ENCODE data around the gene ODC1. TPM values are rescaled to one million over a fixed set of nuclear protein-coding genes. Genes with fewer than 3 reads are reported as not detected.

Gene ODC1
- total RNA-seq, 2 donors from 2014 or later = 104 to 123 TPM

DNA sequence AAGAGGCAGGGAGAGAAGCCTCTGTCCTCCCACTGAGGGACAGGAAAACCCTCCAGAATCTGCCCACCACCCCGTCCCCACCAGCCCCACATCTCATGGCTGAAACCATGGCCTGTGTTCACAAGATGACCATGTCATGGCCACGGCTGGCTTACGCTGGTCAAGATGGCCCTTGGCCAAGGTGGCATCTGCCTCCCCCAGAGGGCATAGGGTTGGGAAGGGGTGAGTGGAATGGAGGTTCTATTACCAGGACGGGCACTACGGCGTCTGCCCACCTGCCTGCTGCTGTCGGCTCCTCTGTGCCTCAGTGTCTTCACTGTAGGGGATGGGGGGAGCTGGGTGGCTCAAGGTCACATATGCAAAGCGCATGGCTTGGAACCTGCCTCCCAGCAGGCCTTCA is 19.8 kb downstream of the ODC1 start:
- no peaks in the 10 kb centered on the region for H3K27me3 ChIP-seq (replicated peaks; ENCODE audit: insufficient read depth)
- no peaks in the 10 kb centered on the region for H3K36me3 ChIP-seq
- no peak for DNase-seq (ENCODE audit: low spot score)
- no peak overlapping the region for H3K27ac ChIP-seq
- TF ChIP-seq, protein P1, sequence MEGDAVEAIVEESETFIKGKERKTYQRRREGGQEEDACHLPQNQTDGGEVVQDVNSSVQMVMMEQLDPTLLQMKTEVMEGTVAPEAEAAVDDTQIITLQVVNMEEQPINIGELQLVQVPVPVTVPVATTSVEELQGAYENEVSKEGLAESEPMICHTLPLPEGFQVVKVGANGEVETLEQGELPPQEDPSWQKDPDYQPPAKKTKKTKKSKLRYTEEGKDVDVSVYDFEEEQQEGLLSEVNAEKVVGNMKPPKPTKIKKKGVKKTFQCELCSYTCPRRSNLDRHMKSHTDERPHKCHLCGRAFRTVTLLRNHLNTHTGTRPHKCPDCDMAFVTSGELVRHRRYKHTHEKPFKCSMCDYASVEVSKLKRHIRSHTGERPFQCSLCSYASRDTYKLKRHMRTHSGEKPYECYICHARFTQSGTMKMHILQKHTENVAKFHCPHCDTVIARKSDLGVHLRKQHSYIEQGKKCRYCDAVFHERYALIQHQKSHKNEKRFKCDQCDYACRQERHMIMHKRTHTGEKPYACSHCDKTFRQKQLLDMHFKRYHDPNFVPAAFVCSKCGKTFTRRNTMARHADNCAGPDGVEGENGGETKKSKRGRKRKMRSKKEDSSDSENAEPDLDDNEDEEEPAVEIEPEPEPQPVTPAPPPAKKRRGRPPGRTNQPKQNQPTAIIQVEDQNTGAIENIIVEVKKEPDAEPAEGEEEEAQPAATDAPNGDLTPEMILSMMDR (IDR thresholded peaks at IDR 0.05) = no peak
- peaks cover 0 to 8% of the 10 kb centered on the region in 2 donors for H3K4me1 ChIP-seq (ENCODE audit: control insufficient read depth in 1 of 2, low read depth in 2 of 2)
- ATAC-seq (ENCODE audit: insufficient number of reproducible peaks, low FRiP score, low read depth) = no peak
- no peak overlapping the region for H3K4me3 ChIP-seq
- no peaks in the 10 kb centered on the region for H3K9me3 ChIP-seq

- no peaks in the 10 kb centered on the region for H3K36me3 ChIP-seq
- no peaks in the 10 kb centered on the region for H3K27me3 ChIP-seq (replicated peaks; ENCODE audit: insufficient read depth)
- DNase-seq (ENCODE audit: low spot score) (no peak), ATAC-seq (ENCODE audit: insufficient number of reproducible peaks, low FRiP score, low read depth) (no peak)
- no peak overlapping the region for H3K27ac ChIP-seq
- no peaks in the 10 kb centered on the region for H3K9me3 ChIP-seq
- TF ChIP-seq, protein P1 (IDR thresholded peaks at IDR 0.05) = no peak
- H3K4me3 ChIP-seq = no peak overlapping the region
- peaks cover 0 to 8% of the 10 kb centered on the region in 2 donors for H3K4me1 ChIP-seq (ENCODE audit: control insufficient read depth in 1 of 2, low read depth in 2 of 2)
Observed at GRCh38 chr2:10427618-10427949, 20.5 kb downstream of the ODC1 start.

DNA sequence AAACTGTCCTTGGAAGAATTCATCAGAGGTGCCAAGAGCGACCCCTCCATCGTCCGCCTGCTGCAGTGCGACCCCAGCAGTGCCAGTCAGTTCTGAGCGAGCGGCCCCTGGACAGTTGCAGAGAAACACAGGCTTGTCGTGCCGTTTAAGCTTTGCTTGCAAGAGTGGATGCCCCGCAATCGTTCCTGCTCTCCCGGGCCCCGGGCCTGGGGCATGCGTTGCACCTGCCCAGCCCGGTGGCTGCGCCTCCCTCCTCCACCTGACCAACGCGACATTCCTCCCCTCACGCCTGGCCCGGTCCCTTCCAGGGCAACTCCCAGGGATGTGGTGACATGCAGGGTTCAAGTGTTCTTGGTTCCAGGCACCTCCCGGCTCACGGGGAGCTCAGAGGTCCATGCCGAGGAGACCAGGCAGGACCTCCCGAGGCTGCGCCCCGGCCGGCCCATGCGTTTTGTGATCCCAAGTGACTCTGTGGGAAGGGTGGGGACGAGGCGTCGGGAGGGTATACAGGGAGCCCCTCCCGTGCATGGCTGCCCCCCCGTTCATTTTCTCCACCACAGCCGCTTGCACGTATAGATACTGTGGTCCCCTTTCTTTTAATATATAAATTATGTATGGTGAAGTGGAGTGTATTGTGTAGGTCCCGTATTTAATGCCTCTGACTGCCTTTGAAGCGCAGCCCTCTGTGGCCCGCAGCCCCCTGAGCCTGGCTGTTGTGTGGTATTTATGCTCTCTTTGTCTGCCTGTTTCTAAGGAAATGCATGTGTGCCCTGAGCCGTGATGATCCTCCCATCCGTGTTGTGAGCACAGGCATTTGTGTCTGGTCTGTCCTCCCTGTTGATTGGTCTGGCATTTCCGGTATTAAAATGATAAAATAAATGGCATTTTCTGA is 21.2 kb downstream of the ODC1 start:
- H3K27me3 ChIP-seq (replicated peaks; ENCODE audit: insufficient read depth) = no peaks in the 10 kb centered on the region
- no peaks in the 10 kb centered on the region for H3K36me3 ChIP-seq
- no peak for DNase-seq (ENCODE audit: low spot score)
- no peaks in the 10 kb centered on the region for H3K9me3 ChIP-seq
- H3K27ac ChIP-seq = no peak overlapping the region
- ATAC-seq (ENCODE audit: insufficient number of reproducible peaks, low FRiP score, low read depth) = no peak
- H3K4me1 ChIP-seq (ENCODE audit: control insufficient read depth in 1 of 2, low read depth in 2 of 2) = peaks cover 0 to 2% of the 10 kb centered on the region in 2 donors
- TF ChIP-seq, protein P1 (IDR thresholded peaks at IDR 0.05) = no peak
- no peak overlapping the region for H3K4me3 ChIP-seq

DNA sequence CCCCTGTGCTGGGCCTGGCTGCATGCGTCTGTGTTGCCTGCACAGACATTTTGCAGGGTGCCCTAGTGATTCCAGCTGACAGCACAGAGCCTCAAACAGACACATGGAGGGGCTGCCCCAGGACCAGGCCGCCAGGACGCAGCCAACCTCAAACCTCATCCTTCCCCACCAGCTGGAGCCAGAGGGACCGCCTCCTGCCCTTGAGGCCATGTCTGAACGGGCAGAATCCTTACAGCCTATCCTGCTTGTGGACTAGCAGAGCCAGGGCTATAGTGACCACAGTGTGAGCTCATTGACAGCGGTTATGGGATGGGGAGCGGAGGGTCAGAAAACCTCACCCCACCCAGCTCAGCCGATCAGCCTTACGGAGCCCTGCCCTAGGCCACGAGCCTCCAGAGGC is 22.4 kb downstream of the ODC1 start:
- DNase-seq (ENCODE audit: low spot score) = no peak
- Histone ChIP-seq H3K27me3 (replicated peaks; ENCODE audit: insufficient read depth) (no peaks in the 10 kb centered on the region), H3K36me3 (no peaks in the 10 kb centered on the region), H3K4me1 (ENCODE audit: control insufficient read depth in 1 of 2, low read depth in 2 of 2) (no peaks in the 10 kb centered on the region), H3K27ac (no peak overlapping the region), H3K4me3 (no peak overlapping the region), H3K9me3 (no peaks in the 10 kb centered on the region)
- ATAC-seq (ENCODE audit: insufficient number of reproducible peaks, low FRiP score, low read depth) = no peak
- TF ChIP-seq, protein P1 (IDR thresholded peaks at IDR 0.05) = no peak

DNA sequence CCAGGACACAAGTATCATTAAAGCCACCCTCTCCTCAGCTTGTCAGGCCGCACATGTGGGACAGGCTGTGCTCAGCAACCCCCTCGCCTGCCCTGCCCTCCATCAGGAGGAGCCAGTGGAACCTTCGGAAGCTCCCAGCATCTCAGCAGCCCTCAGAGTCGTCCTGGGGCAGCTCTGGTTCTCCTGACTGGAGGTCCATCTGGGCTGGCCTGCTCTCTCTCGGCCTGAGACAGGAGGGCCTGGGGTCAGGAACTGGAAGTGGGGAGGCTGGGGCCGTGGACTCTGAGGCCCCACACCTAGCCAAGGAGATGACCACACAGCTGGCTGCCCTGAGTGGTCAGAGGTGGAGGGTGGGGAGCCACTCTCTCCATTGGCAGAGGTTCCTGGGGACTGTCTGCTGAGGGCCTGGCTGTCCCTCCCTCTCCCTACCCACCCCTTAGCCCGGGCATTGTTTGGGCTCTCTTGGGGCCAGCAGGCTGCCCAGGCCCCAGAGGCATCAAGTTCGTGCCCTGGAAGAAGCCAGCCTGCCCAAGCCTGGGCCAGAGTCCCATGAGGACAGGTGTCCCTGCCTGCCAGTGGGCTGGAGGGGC is 23.1 kb downstream of the ODC1 start:
- Histone ChIP-seq H3K27me3 (replicated peaks; ENCODE audit: insufficient read depth) (no peaks in the 10 kb centered on the region), H3K36me3 (no peaks in the 10 kb centered on the region), H3K27ac (no peak overlapping the region), H3K4me1 (ENCODE audit: control insufficient read depth in 1 of 2, low read depth in 2 of 2) (no peaks in the 10 kb centered on the region), H3K9me3 (no peaks in the 10 kb centered on the region), H3K4me3 (no peak overlapping the region)
- ATAC-seq (ENCODE audit: insufficient number of reproducible peaks, low FRiP score, low read depth) = no peak
- TF ChIP-seq, protein P1 (IDR thresholded peaks at IDR 0.05) = no peak
- DNase-seq (ENCODE audit: low spot score) = no peak

Measured in thoracic aorta (tissue), 2 donors.